K562 (cell line): ENCODE results near the gene PPARD. TPM values are rescaled to one million over a fixed set of nuclear protein-coding genes. Genes with fewer than 3 reads are reported as not detected.

Experiments
- BMI1 ChIP-seq: fragments of 150-350 bp; IDR thresholded peaks from 2 replicates; pipeline ENCODE4 v1.6.1; 2014; ENCODE audit warnings: low read length
- NFIX ChIP-seq: fragments of 250-450 bp; sonication (Bioruptor Pico); IDR thresholded peaks from 2 replicates; pipeline ENCODE4 v1.4.0; 2020; ENCODE audit warnings: low read depth, mild to moderate bottlenecking, moderate library complexity
- ZBTB7A ChIP-seq: IDR thresholded peaks from 2 replicates; pipeline ENCODE4 v1.6.1; 2011; ENCODE audit warnings: low read depth, mild to moderate bottlenecking, low read length, moderate library complexity, borderline replicate concordance; ENCODE audit not compliant: control insufficient read depth
- polyA plus RNA-seq, 8 experiments: library from polyadenylated mRNA; depleted of rRNA in 4 of 8; stranded (reverse) in 5 of 8; unstranded in 3 of 8; fragments of >200 nt; fragmentation: Nextera tagmentation in 2 of 8; fragmentation: Illumina TruSeq in 1 of 8; extraction: Ambion mirVana in 2 of 8; extraction: Trizol in 1 of 8; gene quantifications; 2 replicates each; pipeline versions ENCODE4 v1.2.1 to v1.2.3, GENCODE V29; 2011 to 2014; ENCODE audit warnings: inconsistent platforms in 1 of 8, missing spikeins in 1 of 8
- total RNA-seq, 7 experiments: library from RNA; depleted of rRNA in 6 of 7; stranded (reverse); fragments of >200 nt in 6 of 7; fragmentation: Illumina TruSeq in 2 of 7; extraction: Trizol in 2 of 7; gene quantifications; 2 replicates each; pipeline versions ENCODE4 v1.2.1 to v1.2.3, GENCODE V29; 2011 to 2021; ENCODE audit warnings: low replicate concordance in 1 of 7
- TF ChIP-seq, protein P1 (sequence below): fragments of 450-650 bp; IDR thresholded peaks from 2 replicates; pipeline ENCODE4 v1.6.1; 2018; ENCODE audit not compliant: partially characterized antibody
- TF ChIP-seq, protein P2 (sequence below): sonication (generic); formaldehyde crosslinking; IDR thresholded peaks from 2 replicates; pipeline ENCODE4 v1.8.0; 2023; ENCODE audit warnings: missing genetic modification reagents, mild to moderate bottlenecking, borderline replicate concordance

PPARD gene
- total and polyA plus RNA-seq, 9 of the 15 experiments (the other 6 are each of a cell fraction or from before 2014, with no cell fraction given), result 0.14 to 13.2 (median 3.8) TPM

GRCh38 chr6:35451354-35452182 is 109.2 kb downstream of the PPARD start (continued):
- TF ChIP-seq, protein P1, sequence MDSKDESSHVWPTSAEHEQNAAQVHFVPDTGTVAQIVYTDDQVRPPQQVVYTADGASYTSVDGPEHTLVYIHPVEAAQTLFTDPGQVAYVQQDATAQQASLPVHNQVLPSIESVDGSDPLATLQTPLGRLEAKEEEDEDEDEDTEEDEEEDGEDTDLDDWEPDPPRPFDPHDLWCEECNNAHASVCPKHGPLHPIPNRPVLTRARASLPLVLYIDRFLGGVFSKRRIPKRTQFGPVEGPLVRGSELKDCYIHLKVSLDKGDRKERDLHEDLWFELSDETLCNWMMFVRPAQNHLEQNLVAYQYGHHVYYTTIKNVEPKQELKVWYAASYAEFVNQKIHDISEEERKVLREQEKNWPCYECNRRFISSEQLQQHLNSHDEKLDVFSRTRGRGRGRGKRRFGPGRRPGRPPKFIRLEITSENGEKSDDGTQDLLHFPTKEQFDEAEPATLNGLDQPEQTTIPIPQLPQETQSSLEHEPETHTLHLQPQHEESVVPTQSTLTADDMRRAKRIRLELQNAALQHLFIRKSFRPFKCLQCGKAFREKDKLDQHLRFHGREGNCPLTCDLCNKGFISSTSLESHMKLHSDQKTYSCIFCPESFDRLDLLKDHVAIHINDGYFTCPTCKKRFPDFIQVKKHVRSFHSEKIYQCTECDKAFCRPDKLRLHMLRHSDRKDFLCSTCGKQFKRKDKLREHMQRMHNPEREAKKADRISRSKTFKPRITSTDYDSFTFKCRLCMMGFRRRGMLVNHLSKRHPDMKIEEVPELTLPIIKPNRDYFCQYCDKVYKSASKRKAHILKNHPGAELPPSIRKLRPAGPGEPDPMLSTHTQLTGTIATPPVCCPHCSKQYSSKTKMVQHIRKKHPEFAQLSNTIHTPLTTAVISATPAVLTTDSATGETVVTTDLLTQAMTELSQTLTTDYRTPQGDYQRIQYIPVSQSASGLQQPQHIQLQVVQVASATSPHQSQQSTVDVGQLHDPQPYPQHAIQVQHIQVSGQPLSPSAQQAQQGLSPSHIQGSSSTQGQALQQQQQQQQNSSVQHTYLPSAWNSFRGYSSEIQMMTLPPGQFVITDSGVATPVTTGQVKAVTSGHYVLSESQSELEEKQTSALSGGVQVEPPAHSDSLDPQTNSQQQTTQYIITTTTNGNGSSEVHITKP, result peak; percentile 55
- TF ChIP-seq ZBTB7A, result peak; percentile 27; the same call in 1 of the 2 replicates
- TF ChIP-seq, protein P2, sequence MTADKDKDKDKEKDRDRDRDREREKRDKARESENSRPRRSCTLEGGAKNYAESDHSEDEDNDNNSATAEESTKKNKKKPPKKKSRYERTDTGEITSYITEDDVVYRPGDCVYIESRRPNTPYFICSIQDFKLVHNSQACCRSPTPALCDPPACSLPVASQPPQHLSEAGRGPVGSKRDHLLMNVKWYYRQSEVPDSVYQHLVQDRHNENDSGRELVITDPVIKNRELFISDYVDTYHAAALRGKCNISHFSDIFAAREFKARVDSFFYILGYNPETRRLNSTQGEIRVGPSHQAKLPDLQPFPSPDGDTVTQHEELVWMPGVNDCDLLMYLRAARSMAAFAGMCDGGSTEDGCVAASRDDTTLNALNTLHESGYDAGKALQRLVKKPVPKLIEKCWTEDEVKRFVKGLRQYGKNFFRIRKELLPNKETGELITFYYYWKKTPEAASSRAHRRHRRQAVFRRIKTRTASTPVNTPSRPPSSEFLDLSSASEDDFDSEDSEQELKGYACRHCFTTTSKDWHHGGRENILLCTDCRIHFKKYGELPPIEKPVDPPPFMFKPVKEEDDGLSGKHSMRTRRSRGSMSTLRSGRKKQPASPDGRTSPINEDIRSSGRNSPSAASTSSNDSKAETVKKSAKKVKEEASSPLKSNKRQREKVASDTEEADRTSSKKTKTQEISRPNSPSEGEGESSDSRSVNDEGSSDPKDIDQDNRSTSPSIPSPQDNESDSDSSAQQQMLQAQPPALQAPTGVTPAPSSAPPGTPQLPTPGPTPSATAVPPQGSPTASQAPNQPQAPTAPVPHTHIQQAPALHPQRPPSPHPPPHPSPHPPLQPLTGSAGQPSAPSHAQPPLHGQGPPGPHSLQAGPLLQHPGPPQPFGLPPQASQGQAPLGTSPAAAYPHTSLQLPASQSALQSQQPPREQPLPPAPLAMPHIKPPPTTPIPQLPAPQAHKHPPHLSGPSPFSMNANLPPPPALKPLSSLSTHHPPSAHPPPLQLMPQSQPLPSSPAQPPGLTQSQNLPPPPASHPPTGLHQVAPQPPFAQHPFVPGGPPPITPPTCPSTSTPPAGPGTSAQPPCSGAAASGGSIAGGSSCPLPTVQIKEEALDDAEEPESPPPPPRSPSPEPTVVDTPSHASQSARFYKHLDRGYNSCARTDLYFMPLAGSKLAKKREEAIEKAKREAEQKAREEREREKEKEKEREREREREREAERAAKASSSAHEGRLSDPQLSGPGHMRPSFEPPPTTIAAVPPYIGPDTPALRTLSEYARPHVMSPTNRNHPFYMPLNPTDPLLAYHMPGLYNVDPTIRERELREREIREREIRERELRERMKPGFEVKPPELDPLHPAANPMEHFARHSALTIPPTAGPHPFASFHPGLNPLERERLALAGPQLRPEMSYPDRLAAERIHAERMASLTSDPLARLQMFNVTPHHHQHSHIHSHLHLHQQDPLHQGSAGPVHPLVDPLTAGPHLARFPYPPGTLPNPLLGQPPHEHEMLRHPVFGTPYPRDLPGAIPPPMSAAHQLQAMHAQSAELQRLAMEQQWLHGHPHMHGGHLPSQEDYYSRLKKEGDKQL (CRISPR knock-in tag), result 0 out of 2 replicates have a peak, but pooled peaks have one; percentile 58
- TF ChIP-seq NFIX (CRISPR knock-in tag), result peak; percentile 74; the same call in 1 of the 2 replicates
- no peak for TF ChIP-seq BMI1
